Endodermal cell (in vitro differentiated cells): ENCODE measurements around the gene STAMBPL1. TPM values are rescaled to one million over a fixed set of nuclear protein-coding genes. Genes with fewer than 3 reads are reported as not detected.

Experiments used
- DNase-seq: peaks from one replicate; pipeline ENCODE4 v3.0.0-alpha.2; 2017
- H3K27ac ChIP-seq: 2 replicates; pipeline ENCODE4 v1.5.1; 2013; ENCODE audit warnings: mild to moderate bottlenecking, low read depth, low read length, moderate library complexity
- H3K27me3 ChIP-seq: 2 replicates; pipeline ENCODE4 v1.6.1; 2013; ENCODE audit warnings: mild to moderate bottlenecking, low read length, moderate library complexity; ENCODE audit not compliant: insufficient read depth, control insufficient read depth, poor library complexity, severe bottlenecking
- H3K36me3 ChIP-seq: 2 replicates; pipeline ENCODE4 v1.7.0; 2013; ENCODE audit warnings: mild to moderate bottlenecking, low read length, moderate library complexity; ENCODE audit not compliant: control insufficient read depth, insufficient read depth
- H3K4me1 ChIP-seq: one replicate; pipeline ENCODE4 v1.7.0; 2013; ENCODE audit warnings: low read length; ENCODE audit not compliant: control insufficient read depth, insufficient read depth
- H3K4me3 ChIP-seq: 2 replicates; pipeline ENCODE4 v1.5.1; 2013; ENCODE audit warnings: mild to moderate bottlenecking, low read length, moderate library complexity
- H3K9ac ChIP-seq: 2 replicates; pipeline ENCODE4 v1.6.1; 2013; ENCODE audit warnings: mild to moderate bottlenecking, low read length, moderate library complexity; ENCODE audit not compliant: poor library complexity, severe bottlenecking; ENCODE audit errors: extremely low read depth
- H3K9me3 ChIP-seq: 2 replicates; pipeline ENCODE4 v1.6.1; 2013; ENCODE audit warnings: mild to moderate bottlenecking, low read length, moderate library complexity; ENCODE audit not compliant: control insufficient read depth
- H3K27ac Mint-ChIP-seq: 2 replicates; pipeline ENCODE4 v1.8.0; 2020; ENCODE audit warnings: mixed read lengths
- H3K27me3 Mint-ChIP-seq: 2 replicates; pipeline ENCODE4 v1.8.0; 2021; ENCODE audit warnings: mild to moderate bottlenecking, mixed read lengths; ENCODE audit not compliant: insufficient read depth
- H3K36me3 Mint-ChIP-seq: 2 replicates; pipeline ENCODE4 v1.8.0; 2020; ENCODE audit warnings: low read depth, mixed read lengths
- H3K4me1 Mint-ChIP-seq: 2 replicates; pipeline ENCODE4 v1.8.0; 2020; ENCODE audit warnings: mixed read lengths
- H3K4me3 Mint-ChIP-seq: 2 replicates; pipeline ENCODE4 v1.8.0; 2020; ENCODE audit warnings: mild to moderate bottlenecking, moderate library complexity, mixed read lengths
- H3K9me3 Mint-ChIP-seq: 2 replicates; pipeline ENCODE4 v1.8.0; 2020; ENCODE audit warnings: mild to moderate bottlenecking, mixed read lengths
- WGBS, 2 experiments: methylation state at CpG; one replicate each; pipeline versions ENCODE4 v1.1.5 to v1.1.7; 2013; ENCODE audit warnings: missing lambda C conversion rate in 2 of 2, mixed read lengths in 1 of 2; ENCODE audit not compliant: insufficient coverage in 1 of 2, insufficient read length in 1 of 2; 5-methylcytosine and 5-hydroxymethylcytosine counted together
- total RNA-seq, 2 donors: library from RNA; stranded (reverse); fragmentation: NEBNext Ultra II Directional in 1 of 2; extraction: Animal tissue kit (Norgen Biotek cat#: 25700) in 1 of 2; gene quantifications; 2 replicates in 1 of 2; 3 replicates in 1 of 2; pipeline ENCODE4 v1.2.1, GENCODE V29; 2021
- TF ChIP-seq, protein P1 (sequence below): fragments of 200-600 bp; sonication (generic); conservative IDR thresholded peaks from 2 replicates; pipeline ENCODE4 v1.5.0; 2021; ENCODE audit warnings: antibody characterized with exemption, mild to moderate bottlenecking

STAMBPL1 gene
- total RNA-seq, 2 donors from 2014 or later, result 1.2 to 4.1 TPM

DNA sequence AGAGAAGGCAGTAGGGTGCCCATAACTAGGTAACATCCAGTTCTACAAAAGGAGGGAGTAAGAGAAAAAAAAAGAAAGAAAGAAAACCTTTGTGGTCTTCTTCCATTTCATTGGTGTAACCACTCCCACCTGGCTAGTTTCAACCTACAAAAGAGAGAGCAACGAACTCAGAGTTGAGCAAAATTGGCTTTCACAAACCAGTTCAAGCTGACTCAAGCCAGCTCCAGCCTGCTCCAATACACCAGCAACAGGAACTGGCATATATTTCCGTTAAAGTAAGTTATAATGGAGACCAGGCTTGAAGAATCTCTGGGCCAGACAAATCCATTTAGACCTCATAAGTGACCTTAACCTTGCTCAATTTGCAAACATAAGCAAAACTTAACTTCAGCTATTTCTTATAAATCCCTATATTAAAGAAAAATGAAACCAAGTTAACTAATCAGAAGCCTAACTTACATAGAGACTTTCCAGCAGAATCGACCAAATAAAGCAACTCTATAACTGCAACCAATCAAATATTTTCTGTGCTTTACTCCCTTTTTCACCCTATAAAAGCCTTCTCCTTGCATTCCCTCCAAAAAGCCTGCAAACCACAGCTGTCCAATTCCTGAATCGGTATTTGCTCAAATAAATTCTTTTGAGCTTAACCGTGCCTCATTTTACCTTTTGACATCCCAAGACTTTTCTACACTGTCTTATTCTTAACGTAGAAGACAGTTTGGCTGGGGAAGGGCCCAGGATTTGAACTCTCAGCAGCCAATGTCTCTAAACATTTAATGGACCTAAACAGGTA lies 38.5 kb upstream of the STAMBPL1 start:
- H3K27ac ChIP-seq, result no peak overlapping the region
- Mint-ChIP-seq H3K36me3 (no peaks in the 10 kb centered on the region), H3K27ac (no peak overlapping the region), H3K9me3 (no peaks in the 10 kb centered on the region), H3K27me3 (peaks cover 19% of the 10 kb centered on the region), H3K4me1 (no peaks in the 10 kb centered on the region), H3K4me3 (no peak overlapping the region)
- no peak overlapping the region for H3K9ac ChIP-seq
- no peak for DNase-seq
- H3K4me3 ChIP-seq, result no peak overlapping the region
- TF ChIP-seq, protein P1, sequence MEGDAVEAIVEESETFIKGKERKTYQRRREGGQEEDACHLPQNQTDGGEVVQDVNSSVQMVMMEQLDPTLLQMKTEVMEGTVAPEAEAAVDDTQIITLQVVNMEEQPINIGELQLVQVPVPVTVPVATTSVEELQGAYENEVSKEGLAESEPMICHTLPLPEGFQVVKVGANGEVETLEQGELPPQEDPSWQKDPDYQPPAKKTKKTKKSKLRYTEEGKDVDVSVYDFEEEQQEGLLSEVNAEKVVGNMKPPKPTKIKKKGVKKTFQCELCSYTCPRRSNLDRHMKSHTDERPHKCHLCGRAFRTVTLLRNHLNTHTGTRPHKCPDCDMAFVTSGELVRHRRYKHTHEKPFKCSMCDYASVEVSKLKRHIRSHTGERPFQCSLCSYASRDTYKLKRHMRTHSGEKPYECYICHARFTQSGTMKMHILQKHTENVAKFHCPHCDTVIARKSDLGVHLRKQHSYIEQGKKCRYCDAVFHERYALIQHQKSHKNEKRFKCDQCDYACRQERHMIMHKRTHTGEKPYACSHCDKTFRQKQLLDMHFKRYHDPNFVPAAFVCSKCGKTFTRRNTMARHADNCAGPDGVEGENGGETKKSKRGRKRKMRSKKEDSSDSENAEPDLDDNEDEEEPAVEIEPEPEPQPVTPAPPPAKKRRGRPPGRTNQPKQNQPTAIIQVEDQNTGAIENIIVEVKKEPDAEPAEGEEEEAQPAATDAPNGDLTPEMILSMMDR, result no peak
- no peaks in the 10 kb centered on the region for H3K4me1 ChIP-seq
- WGBS, 2 experiments, result 86 to 88% methylated on average over 5 to 6 of the region's 6 CpGs
- no peaks in the 10 kb centered on the region for H3K9me3 ChIP-seq
- H3K27me3 ChIP-seq, result peaks cover 76% of the 10 kb centered on the region
- H3K36me3 ChIP-seq, result no peaks in the 10 kb centered on the region

GRCh38 chr10:88843171-88843570 lies 36.9 kb upstream of the STAMBPL1 start:
- peaks cover 60% of the 10 kb centered on the region for H3K27me3 ChIP-seq
- no peak overlapping the region for H3K9ac ChIP-seq
- Mint-ChIP-seq H3K27ac (no peak overlapping the region), H3K4me1 (no peaks in the 10 kb centered on the region), H3K36me3 (no peaks in the 10 kb centered on the region), H3K4me3 (no peak overlapping the region), H3K27me3 (peaks cover 19% of the 10 kb centered on the region), H3K9me3 (no peaks in the 10 kb centered on the region)
- H3K36me3 ChIP-seq, result no peaks in the 10 kb centered on the region
- H3K9me3 ChIP-seq, result no peaks in the 10 kb centered on the region
- no peaks in the 10 kb centered on the region for H3K4me1 ChIP-seq
- TF ChIP-seq, protein P1, result no peak
- no peak overlapping the region for H3K27ac ChIP-seq
- 96 to 100% methylated on average over 2 to 4 of the region's 4 CpGs for WGBS, 2 experiments
- no peak overlapping the region for H3K4me3 ChIP-seq
- DNase-seq, result no peak

GRCh38 chr10:88848499-88848898 lies 31.5 kb upstream of the STAMBPL1 start:
- peaks cover 4% of the 10 kb centered on the region for H3K4me1 Mint-ChIP-seq
- TF ChIP-seq, protein P1, result no peak
- WGBS, 2 experiments, result 83 to 90% methylated on average over 1 of the region's 1 CpG
- Histone ChIP-seq H3K4me3 (no peak overlapping the region), H3K27ac (no peak overlapping the region), H3K4me1 (no peaks in the 10 kb centered on the region), H3K9me3 (no peaks in the 10 kb centered on the region), H3K27me3 (peaks cover 18% of the 10 kb centered on the region), H3K9ac (no peak overlapping the region), H3K36me3 (no peaks in the 10 kb centered on the region)
- H3K27me3 Mint-ChIP-seq, result peaks cover 5% of the 10 kb centered on the region
- DNase-seq, result no peak
- H3K36me3 Mint-ChIP-seq, result no peaks in the 10 kb centered on the region
- no peak overlapping the region for H3K27ac Mint-ChIP-seq
- H3K9me3 Mint-ChIP-seq, result no peaks in the 10 kb centered on the region
- no peak overlapping the region for H3K4me3 Mint-ChIP-seq
